ENCODE results near the gene ATP2A1. TPM values are rescaled to one million over a fixed set of nuclear protein-coding genes. Genes with fewer than 3 reads are reported as not detected.

ATP2A1 gene
- total RNA-seq, 1 donor, result 0.18 TPM

GRCh38 chr16:28932339-28933141, 54.3 kb downstream of the ATP2A1 start:
- TF ChIP-seq CTCF (IDR thresholded peaks at IDR 0.05; ENCODE audit: insufficient read depth, low read length), result no peak
- H3K4me3 ChIP-seq (ENCODE audit: low read depth, low read length), result no peak overlapping the region
- no peak for DNase-seq (ENCODE audit: low read depth)

- TF ChIP-seq CTCF (IDR thresholded peaks at IDR 0.05; ENCODE audit: insufficient read depth, low read length), result no peak
- no peak for DNase-seq (ENCODE audit: low read depth)
- no peak overlapping the region for H3K4me3 ChIP-seq (ENCODE audit: low read depth, low read length)
Measured at GRCh38 chr16:28933171-28933570, 54.9 kb downstream of the ATP2A1 start.

GRCh38 chr16:28935346-28935745, 57.1 kb downstream of the ATP2A1 start:
- H3K4me3 ChIP-seq (ENCODE audit: low read depth, low read length), result no peak overlapping the region
- no peak for TF ChIP-seq CTCF (IDR thresholded peaks at IDR 0.05; ENCODE audit: insufficient read depth, low read length)
- no peak for DNase-seq (ENCODE audit: low read depth)

GRCh38 chr16:28935924-28936783, 57.9 kb downstream of the ATP2A1 start:
- DNase-seq (ENCODE audit: low read depth), result peak; percentile 53
- TF ChIP-seq CTCF (IDR thresholded peaks at IDR 0.05; ENCODE audit: insufficient read depth, low read length), result no peak
- peak overlapping the region; percentile 28 for H3K4me3 ChIP-seq (ENCODE audit: low read depth, low read length)

- TF ChIP-seq CTCF (IDR thresholded peaks at IDR 0.05; ENCODE audit: insufficient read depth, low read length), result no peak
- DNase-seq (ENCODE audit: low read depth), result no peak
- no peak overlapping the region for H3K4me3 ChIP-seq (ENCODE audit: low read depth, low read length)
Measured at GRCh38 chr16:28936784-28937155, 58.5 kb downstream of the ATP2A1 start.

- no peak for DNase-seq (ENCODE audit: low read depth)
- H3K4me3 ChIP-seq (ENCODE audit: low read depth, low read length), result no peak overlapping the region
- TF ChIP-seq CTCF (IDR thresholded peaks at IDR 0.05; ENCODE audit: insufficient read depth, low read length), result no peak
Measured at GRCh38 chr16:28937222-28937876, 59.1 kb downstream of the ATP2A1 start.
